GM12878 (cell line): ENCODE measurements around the gene SWSAP1. TPM values are rescaled to one million over a fixed set of nuclear protein-coding genes. Genes with fewer than 3 reads are reported as not detected.

Experiments
- BHLHE40 ChIP-seq, 2 experiments: fragments of 450-650 bp in 1 of 2; IDR thresholded peaks; 2 replicates each; pipeline ENCODE4 v1.6.1; 2011 to 2017; ENCODE audit warnings: low read depth in 2 of 2, borderline replicate concordance in 1 of 2, improper control_type of control experiment in 1 of 2, low read length in 1 of 2, mild to moderate bottlenecking in 1 of 2
- CHD2 ChIP-seq: IDR thresholded peaks from 2 replicates; pipeline ENCODE4 v1.6.1; 2011; ENCODE audit warnings: low read depth, low read length, improper control_type of control experiment, borderline replicate concordance
- EED ChIP-seq: sonication (generic); IDR thresholded peaks from 2 replicates; pipeline ENCODE4 v1.6.1; 2016; ENCODE audit warnings: antibody characterized with exemption, low read depth
- FOS ChIP-seq: IDR thresholded peaks from 3 replicates; pipeline ENCODE4 v1.6.1; 2011; ENCODE audit warnings: borderline replicate concordance; ENCODE audit not compliant: insufficient read length; ENCODE audit errors: extremely low read depth
- GATAD2B ChIP-seq: fragments of 450-650 bp; conservative IDR thresholded peaks from 2 replicates; pipeline ENCODE4 v1.6.1; 2017; ENCODE audit warnings: low read depth, mild to moderate bottlenecking, moderate library complexity
- IKZF1 ChIP-seq: fragments of 450-650 bp; conservative IDR thresholded peaks from 2 replicates; pipeline ENCODE4 v1.6.1; 2017; ENCODE audit warnings: antibody characterized with exemption, mild to moderate bottlenecking
- IKZF2 ChIP-seq, 2 experiments: fragments of 450-650 bp; IDR thresholded peaks; 2 replicates each; pipeline ENCODE4 v1.6.1; 2017; ENCODE audit warnings: mild to moderate bottlenecking in 2 of 2, moderate library complexity in 2 of 2
- MEF2A ChIP-seq: IDR thresholded peaks from 2 replicates; pipeline ENCODE4 v1.6.1; 2011; ENCODE audit warnings: low read depth, mild to moderate bottlenecking, low read length, moderate library complexity; ENCODE audit not compliant: insufficient read depth
- NBN ChIP-seq: fragments of 450-650 bp; IDR thresholded peaks from 2 replicates; pipeline ENCODE4 v1.6.1; 2016
- NR2C1 ChIP-seq: fragments of 450-650 bp; IDR thresholded peaks from 2 replicates; pipeline ENCODE4 v1.6.1; 2017; ENCODE audit warnings: antibody characterized with exemption, mild to moderate bottlenecking, moderate library complexity
- SIN3A ChIP-seq: IDR thresholded peaks from 2 replicates; pipeline ENCODE4 v1.6.1; 2012; ENCODE audit warnings: low read depth, low read length, improper control_type of control experiment
- SMARCA5 ChIP-seq: fragments of 450-650 bp; IDR thresholded peaks from 2 replicates; pipeline ENCODE4 v1.6.1; 2017; ENCODE audit warnings: mild to moderate bottlenecking
- SP1 ChIP-seq: IDR thresholded peaks from one replicate; pipeline ENCODE4 v1.6.1; 2011; ENCODE audit warnings: low read depth, low read length
- STAT3 ChIP-seq: IDR thresholded peaks from 2 replicates; pipeline ENCODE4 v1.6.1; 2011; ENCODE audit warnings: low read depth, low read length, improper control_type of control experiment
- SUPT20H ChIP-seq: IDR thresholded peaks from 2 replicates; pipeline ENCODE4 v1.6.1; 2011; ENCODE audit warnings: low read depth, mild to moderate bottlenecking, low read length, moderate library complexity, borderline replicate concordance; ENCODE audit not compliant: control insufficient read depth
- polyA plus RNA-seq, 11 experiments: library from polyadenylated mRNA; depleted of rRNA in 4 of 11; unstranded in 6 of 11; stranded (reverse) in 5 of 11; fragments of >200 nt; fragmentation: Nextera tagmentation in 4 of 11; fragmentation: Illumina TruSeq in 1 of 11; extraction: Ambion mirVana in 4 of 11; extraction: Trizol in 1 of 11; gene quantifications; 1 replicate in 1 of 11; 2 replicates in 10 of 11; pipeline versions ENCODE4 v1.2.1 to v1.2.3, GENCODE V29; 2011 to 2016; ENCODE audit warnings: inconsistent platforms in 2 of 11, missing spikeins in 2 of 11, low read depth in 1 of 11
- total RNA-seq, 4 experiments: library from RNA; depleted of rRNA in 3 of 4; stranded (reverse); fragments of >200 nt in 3 of 4; fragmentation: Illumina TruSeq in 1 of 4; extraction: Trizol in 1 of 4; gene quantifications; 2 replicates each; pipeline versions ENCODE4 v1.2.1 to v1.2.3, GENCODE V29; 2013 to 2021
- TF ChIP-seq, protein P1 (sequence below): IDR thresholded peaks from 2 replicates; pipeline ENCODE4 v1.6.1; 2012; ENCODE audit warnings: low read depth, low read length, improper control_type of control experiment
- TF ChIP-seq, protein P2 (sequence below): IDR thresholded peaks from 2 replicates; pipeline ENCODE4 v1.6.1; 2012; ENCODE audit warnings: low read length, inconsistent platforms
- TF ChIP-seq, protein P3 (sequence below), 3 experiments: IDR thresholded peaks in 2 of 3; conservative IDR thresholded peaks in 1 of 3; 2 replicates each; pipeline ENCODE4 v1.5.1; 2011; ENCODE audit warnings: low read depth in 3 of 3, low read length in 3 of 3, mild to moderate bottlenecking in 3 of 3, control low read depth in 2 of 3, moderate library complexity in 2 of 3, inconsistent platforms in 1 of 3, mixed read lengths in 1 of 3; ENCODE audit not compliant: control insufficient read depth in 2 of 3, insufficient read depth in 1 of 3; ENCODE audit errors: extremely low read depth in 1 of 3
- TF ChIP-seq, protein P4 (sequence below): fragments of 450-650 bp; IDR thresholded peaks from 2 replicates; pipeline ENCODE4 v1.6.1; 2016; ENCODE audit warnings: mild to moderate bottlenecking, moderate library complexity, borderline replicate concordance

SWSAP1 gene
- total and polyA plus RNA-seq, 10 of the 15 experiments (the other 5 are each of a cell fraction or from before 2014, with no cell fraction given), result 0.18 to 6.5 (median 2.4) TPM

DNA sequence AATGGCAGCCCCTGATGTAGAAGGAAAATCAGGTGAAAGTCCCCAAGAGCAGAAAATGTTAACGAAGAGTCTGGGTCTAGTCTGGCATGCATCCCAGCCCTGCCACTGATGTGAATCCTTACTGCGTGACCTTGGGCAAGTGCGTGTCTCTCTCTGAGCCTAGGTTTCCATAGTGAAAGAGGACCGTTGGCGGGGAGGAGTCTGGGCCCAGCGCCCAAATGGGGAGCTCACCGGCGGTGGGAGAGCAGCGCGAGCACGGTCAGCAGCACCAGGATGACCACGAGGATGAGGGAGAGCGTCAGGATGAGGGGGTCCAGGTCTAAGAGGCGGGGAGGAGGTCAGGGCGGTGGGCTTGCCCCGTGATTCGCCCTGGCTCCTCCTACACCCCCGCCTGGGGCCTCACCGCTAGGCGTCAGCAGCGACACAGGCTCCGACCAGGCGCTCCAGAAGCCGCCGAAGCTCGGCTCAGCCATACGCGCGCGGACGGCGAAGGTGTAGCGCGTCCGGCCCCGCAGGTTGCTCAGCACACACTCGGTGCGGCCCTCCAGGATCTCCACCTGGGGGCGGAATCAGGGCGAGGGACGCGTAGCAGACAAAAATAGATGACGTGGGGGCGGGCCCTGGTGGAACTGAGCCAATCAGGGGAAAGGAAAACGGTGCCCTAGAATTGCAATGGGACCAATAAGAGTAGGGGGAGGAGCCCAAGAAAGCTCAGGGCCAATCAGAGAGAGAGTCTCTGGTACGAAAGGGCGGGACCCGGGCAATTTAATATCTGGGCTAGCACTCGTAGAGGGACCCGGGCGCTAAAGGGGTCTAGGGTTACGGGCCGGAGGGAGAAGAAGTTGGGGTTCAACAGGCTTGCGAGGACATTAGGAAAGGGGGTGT lies 6.4 kb downstream of the SWSAP1 start (continued):
- TF ChIP-seq, protein P1, sequence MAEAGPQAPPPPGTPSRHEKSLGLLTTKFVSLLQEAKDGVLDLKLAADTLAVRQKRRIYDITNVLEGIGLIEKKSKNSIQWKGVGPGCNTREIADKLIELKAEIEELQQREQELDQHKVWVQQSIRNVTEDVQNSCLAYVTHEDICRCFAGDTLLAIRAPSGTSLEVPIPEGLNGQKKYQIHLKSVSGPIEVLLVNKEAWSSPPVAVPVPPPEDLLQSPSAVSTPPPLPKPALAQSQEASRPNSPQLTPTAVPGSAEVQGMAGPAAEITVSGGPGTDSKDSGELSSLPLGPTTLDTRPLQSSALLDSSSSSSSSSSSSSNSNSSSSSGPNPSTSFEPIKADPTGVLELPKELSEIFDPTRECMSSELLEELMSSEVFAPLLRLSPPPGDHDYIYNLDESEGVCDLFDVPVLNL, result peak; percentile 96
- peak; percentile 93 for TF ChIP-seq SMARCA5
- peak; percentile 56 for TF ChIP-seq IKZF1
- peak; percentile 94 for TF ChIP-seq SP1
- peak; percentile 97 for TF ChIP-seq SIN3A
- TF ChIP-seq NR2C1, result no peak
- 0 out of 2 replicates have a peak, but pooled peaks have one; percentile 52 for TF ChIP-seq NBN
- no peak; the same call in 1 of the 2 replicates for TF ChIP-seq GATAD2B
- TF ChIP-seq MEF2A, result peak; percentile 91
- TF ChIP-seq SUPT20H, result no peak
- peak in 1 of 2 experiments; percentile 23; a peak in 1 of 4 replicates for TF ChIP-seq IKZF2 (IDR thresholded peaks at IDR 0.05)
- TF ChIP-seq, protein P2, sequence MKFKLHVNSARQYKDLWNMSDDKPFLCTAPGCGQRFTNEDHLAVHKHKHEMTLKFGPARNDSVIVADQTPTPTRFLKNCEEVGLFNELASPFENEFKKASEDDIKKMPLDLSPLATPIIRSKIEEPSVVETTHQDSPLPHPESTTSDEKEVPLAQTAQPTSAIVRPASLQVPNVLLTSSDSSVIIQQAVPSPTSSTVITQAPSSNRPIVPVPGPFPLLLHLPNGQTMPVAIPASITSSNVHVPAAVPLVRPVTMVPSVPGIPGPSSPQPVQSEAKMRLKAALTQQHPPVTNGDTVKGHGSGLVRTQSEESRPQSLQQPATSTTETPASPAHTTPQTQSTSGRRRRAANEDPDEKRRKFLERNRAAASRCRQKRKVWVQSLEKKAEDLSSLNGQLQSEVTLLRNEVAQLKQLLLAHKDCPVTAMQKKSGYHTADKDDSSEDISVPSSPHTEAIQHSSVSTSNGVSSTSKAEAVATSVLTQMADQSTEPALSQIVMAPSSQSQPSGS, result no peak
- TF ChIP-seq, protein P3, sequence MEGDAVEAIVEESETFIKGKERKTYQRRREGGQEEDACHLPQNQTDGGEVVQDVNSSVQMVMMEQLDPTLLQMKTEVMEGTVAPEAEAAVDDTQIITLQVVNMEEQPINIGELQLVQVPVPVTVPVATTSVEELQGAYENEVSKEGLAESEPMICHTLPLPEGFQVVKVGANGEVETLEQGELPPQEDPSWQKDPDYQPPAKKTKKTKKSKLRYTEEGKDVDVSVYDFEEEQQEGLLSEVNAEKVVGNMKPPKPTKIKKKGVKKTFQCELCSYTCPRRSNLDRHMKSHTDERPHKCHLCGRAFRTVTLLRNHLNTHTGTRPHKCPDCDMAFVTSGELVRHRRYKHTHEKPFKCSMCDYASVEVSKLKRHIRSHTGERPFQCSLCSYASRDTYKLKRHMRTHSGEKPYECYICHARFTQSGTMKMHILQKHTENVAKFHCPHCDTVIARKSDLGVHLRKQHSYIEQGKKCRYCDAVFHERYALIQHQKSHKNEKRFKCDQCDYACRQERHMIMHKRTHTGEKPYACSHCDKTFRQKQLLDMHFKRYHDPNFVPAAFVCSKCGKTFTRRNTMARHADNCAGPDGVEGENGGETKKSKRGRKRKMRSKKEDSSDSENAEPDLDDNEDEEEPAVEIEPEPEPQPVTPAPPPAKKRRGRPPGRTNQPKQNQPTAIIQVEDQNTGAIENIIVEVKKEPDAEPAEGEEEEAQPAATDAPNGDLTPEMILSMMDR (IDR thresholded peaks at IDR 0.05 in 2 of 3, conservative IDR thresholded peaks at IDR 0.05 in 1 of 3; ENCODE audit: control insufficient read depth in 2 of 3, extremely low read depth in 1 of 3, insufficient read depth in 1 of 3, low read depth in 3 of 3, low read length in 3 of 3), result peak; percentile 75 to 79 (median 76)
- peak; percentile 62 to 71; a peak in 3 of 4 replicates for TF ChIP-seq BHLHE40 (IDR thresholded peaks at IDR 0.05; ENCODE audit: borderline replicate concordance in 1 of 2, low read depth in 2 of 2, low read length in 1 of 2)
- TF ChIP-seq STAT3, result no peak
- peak; percentile 56 for TF ChIP-seq FOS
- 0 out of 2 replicates have a peak, but pooled peaks have one; percentile 18 for TF ChIP-seq EED
- TF ChIP-seq CHD2, result peak; percentile 90
- TF ChIP-seq, protein P4, sequence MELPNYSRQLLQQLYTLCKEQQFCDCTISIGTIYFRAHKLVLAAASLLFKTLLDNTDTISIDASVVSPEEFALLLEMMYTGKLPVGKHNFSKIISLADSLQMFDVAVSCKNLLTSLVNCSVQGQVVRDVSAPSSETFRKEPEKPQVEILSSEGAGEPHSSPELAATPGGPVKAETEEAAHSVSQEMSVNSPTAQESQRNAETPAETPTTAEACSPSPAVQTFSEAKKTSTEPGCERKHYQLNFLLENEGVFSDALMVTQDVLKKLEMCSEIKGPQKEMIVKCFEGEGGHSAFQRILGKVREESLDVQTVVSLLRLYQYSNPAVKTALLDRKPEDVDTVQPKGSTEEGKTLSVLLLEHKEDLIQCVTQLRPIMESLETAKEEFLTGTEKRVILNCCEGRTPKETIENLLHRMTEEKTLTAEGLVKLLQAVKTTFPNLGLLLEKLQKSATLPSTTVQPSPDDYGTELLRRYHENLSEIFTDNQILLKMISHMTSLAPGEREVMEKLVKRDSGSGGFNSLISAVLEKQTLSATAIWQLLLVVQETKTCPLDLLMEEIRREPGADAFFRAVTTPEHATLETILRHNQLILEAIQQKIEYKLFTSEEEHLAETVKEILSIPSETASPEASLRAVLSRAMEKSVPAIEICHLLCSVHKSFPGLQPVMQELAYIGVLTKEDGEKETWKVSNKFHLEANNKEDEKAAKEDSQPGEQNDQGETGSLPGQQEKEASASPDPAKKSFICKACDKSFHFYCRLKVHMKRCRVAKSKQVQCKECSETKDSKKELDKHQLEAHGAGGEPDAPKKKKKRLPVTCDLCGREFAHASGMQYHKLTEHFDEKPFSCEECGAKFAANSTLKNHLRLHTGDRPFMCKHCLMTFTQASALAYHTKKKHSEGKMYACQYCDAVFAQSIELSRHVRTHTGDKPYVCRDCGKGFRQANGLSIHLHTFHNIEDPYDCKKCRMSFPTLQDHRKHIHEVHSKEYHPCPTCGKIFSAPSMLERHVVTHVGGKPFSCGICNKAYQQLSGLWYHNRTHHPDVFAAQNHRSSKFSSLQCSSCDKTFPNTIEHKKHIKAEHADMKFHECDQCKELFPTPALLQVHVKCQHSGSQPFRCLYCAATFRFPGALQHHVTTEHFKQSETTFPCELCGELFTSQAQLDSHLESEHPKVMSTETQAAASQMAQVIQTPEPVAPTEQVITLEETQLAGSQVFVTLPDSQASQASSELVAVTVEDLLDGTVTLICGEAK, result no peak
